ENCODE measurements around the gene PRSS12.

The PRSS12 gene

DNA sequence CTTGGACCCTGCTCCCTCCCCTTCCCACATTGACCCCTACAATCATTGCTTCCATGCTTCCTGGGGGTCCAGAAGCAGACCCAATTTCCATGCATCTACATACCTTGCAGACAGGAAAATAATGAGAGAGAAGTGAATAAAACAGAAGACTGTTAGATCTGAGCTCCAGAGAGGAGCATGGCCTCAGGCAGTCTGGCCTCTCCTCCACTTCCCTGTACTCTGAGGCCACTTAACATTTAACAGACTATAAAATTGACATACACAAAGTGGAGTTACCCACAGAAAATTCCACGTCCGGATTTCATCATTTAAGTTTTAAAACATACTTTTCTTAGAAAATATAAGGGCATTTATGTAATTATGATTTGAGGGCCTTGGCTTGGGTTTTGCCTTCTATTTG lies 2.1 kb upstream of the PRSS12 start:
- no peak for DNase-seq

DNA sequence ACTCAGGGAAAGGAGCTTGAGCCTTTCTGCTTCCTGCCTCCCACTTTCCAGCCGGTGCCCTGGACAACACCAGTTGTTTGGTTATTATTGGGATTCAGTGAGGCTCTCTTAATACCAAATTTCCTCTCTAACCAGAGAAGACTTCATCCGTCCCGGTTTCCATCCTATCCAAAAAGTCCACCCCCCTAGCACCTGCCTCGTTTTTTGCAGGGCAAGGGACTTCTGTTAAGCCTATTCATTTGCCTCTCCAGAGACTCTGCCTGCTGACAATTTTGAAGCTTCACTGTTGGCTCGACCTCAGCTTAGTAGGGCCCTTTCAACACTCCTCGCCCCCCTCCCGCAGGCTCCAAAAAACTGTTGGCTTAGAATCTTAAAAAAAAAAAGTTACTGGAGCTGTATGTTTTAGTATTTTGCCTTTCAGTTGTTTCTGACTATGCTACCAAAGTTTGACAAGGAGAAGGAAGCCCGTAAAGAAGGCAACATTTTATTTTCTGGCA lies 779 bp upstream of the PRSS12 start:
- no peak for DNase-seq

DNA sequence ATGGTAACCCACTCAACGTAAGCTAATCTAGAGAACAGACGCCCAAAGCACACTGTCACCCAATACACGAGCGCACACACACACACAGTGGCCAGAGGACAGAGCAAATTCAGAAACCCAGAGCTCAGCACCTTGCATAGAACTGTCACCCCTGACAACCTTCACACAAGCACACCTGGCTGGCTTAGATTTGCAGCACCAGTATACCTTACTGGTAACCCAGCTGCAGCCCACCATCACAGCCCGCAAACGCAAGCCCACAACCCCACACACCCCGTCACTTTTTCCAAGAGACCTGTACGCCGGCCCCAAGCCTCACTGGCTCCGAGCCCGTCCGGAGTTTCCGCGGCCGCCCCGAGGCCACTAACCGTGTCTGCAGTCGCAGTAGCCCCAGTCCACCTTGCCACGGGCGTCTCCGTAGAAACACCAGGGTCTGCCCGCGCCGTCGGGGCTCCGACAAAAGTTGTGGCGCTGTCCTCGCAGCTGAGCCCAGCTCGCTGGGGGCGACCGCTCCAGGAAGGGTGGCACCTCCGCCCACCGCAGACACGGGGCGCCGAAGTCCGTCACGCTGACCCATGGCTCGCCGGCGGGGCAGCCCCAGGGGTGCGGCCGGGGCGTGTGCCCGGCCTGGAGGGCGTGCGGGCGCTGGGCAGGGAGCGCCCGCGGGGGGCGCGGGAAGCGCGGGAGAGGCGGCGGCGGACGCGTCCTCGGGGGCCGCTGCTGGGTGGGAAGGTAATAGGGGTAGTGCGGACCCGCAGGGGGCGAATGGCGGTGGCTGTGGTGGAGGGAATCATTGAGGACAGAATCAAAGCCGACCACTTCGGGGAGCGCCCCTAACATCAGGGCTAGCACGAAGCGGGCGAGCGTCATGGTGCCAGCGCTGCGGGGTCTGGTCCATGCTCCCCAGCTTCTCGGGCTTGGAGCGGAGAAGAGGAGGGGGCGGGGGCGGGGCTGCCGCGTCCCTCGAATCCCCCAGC lies 664 bp downstream of the PRSS12 start:
- DNase-seq: no peak

DNA sequence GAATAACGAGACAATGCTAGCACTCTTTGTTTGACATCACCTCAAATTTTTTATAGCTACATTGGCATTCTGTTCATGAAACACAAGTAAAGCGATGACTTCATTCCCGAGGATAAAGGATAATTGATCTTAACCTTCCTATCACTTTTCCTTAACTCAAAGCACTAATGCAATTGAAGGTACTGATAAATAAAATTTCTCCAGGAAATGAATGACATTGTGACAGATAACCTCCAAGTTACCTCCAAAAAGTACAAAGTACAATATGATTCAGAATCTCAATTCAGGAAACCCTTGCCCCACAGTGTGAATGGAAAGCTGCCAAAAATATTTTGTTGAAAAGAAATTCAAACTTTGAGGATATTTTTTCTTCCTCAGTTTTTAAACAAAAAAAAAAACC lies 1.8 kb downstream of the PRSS12 start:
- no peak for DNase-seq

DNA sequence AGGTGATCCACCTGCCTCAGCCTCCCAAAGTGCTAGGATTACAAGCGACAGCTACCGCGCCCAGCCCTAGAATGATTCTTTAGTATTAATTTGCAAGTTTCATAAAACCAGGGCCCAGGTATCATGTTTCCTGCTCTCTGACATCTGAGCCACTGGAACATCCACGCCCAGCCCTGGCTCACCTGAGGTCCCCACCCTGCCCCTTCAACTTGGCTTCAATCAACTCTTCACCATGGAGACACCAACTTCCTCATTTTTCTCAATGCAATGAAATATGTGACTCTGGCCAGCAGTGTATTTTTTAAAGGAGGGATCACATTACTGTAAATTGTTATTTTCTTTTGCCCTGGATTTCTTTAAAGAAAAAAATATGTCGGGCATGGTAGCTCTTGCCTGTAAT lies 3.9 kb downstream of the PRSS12 start:
- DNase-seq: no peak

DNA sequence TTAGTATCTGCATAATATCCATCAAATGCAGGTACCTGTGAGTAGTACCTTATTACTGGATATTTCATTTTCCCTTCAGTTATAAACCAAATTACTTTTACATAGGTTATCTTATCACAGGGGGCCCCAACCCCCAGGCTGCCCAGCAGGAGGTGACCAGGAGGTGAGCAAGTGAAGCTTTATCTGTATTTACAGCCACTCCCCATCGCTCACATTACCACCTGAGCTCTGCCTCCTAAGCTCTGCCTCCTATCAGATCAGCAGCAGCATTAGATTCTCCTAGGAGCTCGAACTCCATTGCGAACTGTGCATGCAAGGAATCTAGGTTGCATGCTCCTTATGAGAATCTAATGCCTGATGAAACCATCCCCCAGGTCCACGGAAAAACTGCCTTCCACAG lies 6.3 kb downstream of the PRSS12 start:
- no peak for DNase-seq

DNA sequence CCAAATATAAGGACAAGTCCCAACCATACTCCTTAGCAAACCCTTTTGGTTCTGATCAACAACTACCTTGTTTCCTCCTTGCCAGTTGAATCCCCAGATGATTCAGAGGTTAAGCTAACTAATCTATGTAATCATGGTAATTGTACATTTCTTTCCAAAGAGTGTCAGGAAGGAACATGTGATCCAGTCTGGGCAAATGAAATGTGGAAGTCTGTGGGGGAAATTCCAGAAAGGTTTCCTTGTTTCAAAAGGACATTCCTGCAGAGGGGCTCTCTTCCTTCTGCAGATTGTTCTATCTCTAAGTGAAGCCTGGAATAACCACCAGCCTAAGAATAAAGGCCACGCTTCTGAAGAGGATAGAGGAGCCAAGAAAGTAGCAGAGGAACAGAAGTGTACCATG lies 7.0 kb downstream of the PRSS12 start:
- no peak for DNase-seq

DNA sequence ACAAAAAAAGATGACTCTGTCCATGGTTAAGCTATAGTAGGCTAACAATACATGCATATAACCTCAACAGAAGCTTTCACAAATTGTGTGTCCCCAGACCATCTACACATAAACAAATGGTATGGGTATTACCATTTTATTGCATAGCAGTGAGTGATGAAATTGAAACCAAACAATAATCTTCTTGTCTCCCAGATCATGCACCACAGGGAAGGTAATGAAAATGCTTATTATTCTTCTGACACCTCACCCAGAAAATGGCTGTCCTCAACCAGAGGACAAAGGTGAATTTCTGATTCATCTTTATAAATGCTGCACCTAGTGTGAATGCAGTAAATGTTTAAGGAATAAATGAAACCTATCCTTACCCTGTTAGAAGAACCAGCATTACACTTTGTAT lies 8.0 kb downstream of the PRSS12 start:
- no peak for DNase-seq

DNA sequence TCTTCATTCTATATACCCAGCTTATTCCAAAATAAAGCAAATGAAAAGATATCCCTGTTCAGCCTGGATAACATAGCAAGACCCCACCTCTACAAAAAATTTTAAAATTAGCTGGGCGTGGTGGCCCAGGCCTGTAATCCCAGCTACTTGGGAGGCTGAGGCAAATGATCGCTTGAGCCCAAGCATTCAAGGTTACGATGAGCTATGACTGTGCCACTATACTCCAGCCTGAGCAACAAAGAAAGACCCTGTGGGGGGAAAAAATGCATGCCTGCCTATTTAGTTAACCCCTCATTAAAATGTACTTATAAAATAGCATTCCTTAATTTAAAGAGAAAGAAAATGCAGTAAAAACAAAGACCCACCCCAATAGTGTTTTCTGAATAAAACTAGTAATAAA lies 9.3 kb downstream of the PRSS12 start:
- DNase-seq: no peak

DNA sequence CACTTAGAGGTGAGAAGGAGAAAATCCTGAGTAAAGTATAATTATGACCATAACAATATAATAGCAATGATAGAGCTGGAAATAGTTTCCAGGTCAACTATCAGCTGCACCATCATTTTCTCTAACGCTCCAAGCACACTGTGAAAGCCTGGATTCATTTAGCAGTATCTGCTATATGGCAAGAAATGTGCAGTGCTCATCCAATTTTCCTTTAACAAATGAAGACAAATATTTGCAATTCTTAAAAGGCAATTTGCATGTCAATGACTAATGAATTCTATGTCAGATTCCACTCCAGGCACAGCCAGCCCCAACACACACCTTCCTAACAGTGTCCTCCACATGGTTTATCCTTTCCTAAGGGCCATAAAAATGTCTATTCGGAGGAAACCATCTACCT lies 12.7 kb downstream of the PRSS12 start:
- DNase-seq: no peak

DNA sequence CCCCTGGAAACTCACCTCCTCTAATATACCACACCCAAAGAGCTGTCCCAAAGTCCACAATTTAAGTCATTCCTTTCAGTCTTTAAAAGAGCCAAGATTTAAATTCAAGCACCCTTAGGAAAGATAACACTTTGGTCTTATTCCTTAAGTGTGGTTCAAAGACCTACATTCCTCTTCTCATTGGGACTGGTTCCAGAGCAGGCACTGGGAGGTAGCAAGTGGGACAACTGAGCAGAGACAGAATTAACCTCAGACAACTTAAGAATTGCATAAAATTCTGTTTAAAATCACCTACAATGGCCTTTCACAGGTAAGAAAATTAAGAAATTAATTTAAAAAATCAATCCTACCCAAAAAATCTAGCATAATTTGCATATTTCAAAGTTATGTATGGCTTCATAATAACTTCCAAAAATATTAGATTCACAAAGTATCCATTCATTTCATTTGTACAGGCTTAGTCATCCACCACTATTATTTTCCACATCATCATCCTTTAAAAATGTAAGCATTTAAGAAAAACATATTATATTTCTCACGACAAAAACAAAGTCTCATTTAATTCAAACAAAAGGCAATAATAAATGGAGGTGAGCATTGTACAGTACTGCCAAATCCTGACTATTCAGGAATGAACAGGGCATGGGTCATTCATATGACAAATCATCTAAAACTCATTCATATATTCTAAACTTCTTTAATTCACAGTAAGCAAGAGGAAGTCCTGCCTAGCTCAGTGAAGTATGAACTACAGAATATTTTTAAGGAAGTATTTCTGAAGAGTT lies 13.6 kb downstream of the PRSS12 start:
- DNase-seq: no peak

DNA sequence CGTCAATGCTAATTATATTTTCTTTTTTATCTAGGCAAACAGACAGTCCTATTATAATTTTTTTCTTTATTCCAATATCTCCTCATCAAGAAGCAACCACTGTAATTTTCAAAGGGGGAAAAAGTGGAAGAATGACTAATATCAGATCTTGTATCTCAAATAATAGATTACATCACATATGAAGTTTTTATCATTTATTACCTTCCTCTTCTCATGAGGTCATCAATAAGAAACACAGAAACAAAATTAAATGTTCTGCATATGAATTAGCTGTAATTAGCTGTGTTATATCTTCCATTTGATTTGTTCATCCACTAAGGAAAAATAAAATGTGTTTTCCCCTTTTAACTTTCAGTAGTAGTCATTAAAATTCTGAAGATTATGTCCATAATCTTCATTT lies 14.3 kb downstream of the PRSS12 start:
- no peak for DNase-seq

DNA sequence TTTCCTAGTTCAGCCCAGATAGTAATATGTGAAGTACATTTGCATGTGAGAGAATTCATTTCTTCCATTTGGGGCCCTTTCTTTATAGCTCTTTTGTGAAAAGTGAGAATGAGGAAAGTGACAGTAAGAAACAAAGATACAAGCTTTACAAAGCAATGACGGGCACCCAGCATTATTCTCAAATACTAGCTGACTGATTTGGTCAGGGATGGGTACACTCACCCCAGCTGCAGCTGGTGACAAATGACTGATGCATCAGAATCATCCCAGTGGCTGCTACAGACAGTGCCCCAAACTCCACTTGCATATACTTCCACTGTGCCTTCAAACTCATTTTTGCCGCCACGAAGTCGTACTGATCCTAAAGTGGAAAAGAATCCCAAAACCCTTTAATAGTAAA lies 14.8 kb downstream of the PRSS12 start:
- no peak for DNase-seq

DNA sequence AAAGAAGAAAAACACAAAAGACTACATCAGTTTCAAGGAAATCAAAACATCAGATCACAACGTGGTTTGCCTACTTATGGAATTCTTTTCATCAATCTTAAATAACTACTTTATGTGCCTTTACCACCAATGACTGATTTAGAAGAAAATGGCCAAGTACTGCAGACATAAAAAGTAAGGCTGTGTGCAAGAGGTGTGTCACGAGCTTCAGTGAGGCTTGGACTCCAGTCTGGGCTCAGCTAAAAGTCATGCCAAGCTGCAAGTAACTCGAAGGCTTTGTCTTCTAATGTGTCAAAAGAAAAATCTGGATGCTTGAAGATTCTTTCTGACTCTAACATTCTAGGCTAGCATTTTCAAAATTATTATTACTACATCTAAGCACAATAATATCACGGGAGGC lies 17.0 kb downstream of the PRSS12 start:
- DNase-seq: no peak

DNA sequence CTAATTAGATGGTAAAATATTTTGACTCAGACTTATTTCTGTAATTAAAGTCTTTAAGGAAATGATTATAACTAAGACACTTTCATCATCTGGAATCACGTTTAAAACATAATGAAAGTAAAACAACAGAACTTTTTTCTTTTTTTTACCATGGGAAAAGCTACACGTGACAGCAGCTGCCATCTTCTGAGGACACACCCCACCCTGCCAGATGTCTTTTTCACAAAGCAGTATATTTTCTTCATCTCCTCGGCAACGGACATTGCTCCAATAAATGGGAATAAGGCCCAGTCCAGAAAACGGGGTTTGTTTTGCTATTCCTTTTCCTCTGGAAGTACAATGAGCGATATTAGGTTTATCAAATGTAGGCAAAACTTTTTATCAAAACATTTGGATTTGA lies 17.5 kb downstream of the PRSS12 start:
- no peak for DNase-seq

DNA sequence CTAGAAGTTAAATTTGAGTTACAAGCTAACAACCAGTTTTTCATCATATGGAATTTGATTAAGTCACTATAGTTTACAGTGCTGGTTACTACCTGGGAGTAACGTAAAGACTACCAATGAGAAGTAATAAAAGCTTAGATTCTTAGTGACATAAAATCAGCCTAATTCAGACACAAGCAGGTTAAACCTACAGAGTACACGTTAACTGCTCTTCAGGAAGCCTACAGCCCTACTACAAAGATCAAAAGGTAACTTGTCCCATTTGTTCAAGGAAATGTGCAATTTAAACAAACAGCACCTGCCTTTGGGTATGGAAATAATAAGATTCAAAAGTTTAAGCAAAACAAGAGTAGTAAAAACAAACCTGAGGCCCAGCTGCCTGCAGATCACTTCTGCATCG lies 21.5 kb downstream of the PRSS12 start:
- DNase-seq: no peak

DNA sequence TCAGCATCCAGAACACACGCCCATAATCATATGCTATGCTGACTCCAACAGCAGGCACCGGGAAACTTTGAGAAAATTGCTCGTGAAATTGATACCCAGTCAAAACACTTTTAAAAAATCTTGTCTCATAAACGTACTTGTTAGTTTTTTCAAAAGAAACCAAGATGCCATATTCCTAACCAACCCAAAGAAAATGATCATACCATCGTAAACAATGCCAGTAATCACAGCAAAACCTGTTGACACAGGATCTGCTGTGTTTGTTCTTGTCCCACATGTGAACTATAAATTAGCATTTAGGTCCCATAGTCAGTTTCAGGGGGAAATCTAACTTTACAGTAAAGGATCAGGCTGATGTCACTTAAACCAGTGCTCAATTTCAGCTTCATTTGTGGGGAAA lies 23.0 kb downstream of the PRSS12 start:
- no peak for DNase-seq

DNA sequence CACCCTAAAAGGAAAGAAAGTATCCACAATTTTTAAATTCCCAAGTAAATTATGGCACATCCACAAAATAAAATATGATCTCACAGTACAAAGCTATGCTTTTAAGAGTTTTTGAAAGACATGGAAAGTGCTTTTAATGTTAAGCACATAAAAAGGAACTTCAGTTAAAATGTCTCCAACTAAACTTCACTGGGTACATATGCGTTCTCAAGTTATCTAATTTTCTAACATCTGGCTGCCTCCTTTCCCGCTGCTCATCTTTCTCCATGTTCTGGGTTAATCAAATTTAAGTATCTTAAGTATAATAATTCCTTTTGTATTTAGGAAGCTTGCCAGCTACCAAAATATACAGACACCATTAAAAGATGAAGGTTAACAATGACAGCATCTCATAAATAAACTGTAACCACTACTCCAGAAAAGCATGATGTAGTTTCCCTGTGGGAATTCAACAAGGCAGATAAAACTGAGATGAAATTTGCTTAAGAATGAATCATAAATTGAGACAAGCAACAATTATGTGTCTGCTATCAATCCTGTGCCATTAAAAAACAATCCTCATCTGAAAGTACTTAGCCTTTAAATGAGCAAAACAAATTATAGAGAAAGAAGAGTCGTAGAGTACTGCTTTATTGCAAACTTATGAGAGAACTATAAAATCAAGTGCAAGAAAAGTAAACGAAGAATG lies 25.1 kb downstream of the PRSS12 start:
- DNase-seq: no peak

DNA sequence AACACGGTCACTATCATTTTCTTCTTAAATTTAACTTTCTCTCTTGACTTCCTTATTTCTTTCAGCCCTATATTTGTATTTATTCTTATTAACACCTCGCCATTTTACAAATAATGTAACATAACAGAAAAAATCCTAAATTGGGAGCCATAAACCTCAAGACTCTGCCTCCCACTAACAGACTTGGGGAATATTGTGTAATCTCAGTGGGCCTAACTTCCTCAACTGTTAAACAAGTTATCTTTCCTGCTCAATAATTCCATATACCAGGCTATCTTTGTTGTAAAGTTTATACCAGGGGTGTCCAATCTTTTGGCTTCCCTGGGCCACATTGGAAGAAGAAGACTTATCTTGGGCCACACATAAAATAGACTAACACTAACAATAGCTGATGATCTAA lies 26.2 kb downstream of the PRSS12 start:
- no peak for DNase-seq

DNA sequence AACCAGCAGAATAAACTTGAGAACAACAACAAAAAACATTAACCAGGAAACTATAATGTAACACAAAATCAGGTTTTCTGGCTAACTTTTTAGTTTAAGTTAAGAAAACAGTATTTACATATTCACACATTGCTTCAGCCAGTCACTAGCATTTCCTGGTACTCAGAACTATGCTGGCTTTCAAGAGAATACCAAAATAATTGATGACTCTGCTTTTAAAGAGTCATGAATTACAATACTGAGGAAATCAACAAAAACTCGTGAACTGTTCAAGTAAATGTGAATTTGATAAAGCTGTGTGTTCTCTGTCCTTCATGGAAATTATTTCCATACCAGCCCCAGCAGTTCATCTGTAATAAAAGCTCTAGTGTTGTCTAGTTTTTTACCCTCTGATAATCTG lies 27.4 kb downstream of the PRSS12 start:
- DNase-seq: no peak

DNA sequence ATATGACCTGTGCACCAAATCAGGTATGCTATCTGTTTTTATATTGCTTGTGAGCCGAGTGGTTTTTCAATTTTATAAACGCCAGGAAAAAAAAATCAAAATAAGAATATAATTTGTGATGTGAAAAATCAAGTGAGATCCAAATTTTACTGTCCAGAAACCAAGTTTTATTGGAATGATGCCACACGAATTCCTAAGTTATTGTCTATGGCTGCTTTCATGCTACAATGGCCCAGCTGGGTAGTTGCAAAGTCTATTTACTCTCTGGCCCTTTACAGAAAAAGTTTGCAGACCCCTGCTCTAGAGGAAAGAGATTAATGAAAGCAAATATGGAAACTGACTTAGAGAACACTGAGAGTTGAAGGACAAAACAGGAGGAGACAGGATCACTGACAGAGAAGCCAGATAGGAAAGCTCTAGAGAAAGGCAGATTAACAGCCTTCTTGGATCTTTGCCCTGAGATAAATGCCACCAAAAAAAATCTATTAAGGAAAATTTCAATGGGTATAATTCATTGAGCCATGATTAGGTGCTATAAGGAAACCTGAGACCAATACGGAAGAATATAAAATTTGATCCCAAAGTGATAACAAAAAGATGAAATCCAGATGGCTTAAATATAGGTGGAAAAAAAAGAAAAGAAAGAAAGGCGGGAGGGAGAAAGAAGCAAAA lies 29.8 kb downstream of the PRSS12 start:
- DNase-seq: no peak

DNA sequence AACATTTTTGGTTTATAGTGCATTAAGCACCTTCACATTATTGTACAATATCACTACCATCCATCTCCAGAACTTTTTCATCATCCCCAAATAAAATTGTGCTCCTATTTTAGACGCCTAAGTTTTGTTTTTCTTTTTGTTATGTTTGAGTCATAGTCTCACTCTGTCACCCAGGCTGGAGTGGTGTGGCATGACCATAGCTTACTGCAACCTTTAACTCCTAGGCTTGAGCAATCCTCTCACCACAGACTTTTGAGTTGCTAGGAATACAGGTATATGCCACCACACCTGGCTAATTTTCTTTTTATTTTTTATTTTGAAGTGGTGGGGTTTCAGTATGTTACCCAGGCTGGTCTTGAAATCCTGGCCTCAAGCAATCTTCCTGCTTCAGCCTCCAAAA lies 33.9 kb downstream of the PRSS12 start:
- DNase-seq: no peak

DNA sequence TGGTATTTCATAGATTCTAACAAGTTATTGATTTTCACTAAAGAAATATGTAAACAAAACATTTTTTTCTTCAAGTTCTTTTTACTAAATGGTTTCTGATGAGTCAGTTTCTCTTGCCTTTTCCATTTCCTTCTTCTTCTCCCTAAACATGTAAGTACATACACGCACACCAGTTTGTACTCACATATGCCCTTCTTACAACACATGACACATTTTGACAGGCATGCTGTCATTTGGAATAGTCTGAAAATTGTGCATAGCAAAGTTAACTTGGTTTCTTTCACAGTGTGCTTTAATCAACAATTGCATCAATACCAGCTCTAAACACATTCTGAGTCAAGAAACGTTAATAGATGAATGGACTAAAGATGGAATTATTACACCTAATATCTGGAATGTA lies 35.1 kb downstream of the PRSS12 start:
- no peak for DNase-seq
